ENCODE measurements around the gene TGFBI. TPM values are rescaled to one million over a fixed set of nuclear protein-coding genes. Genes with fewer than 3 reads are reported as not detected.

TGFBI gene
- total RNA-seq: 10 to 100 TPM in 2 of 4 donors, 1 to 10 TPM in 2; 7.3 to 63.5 (median 33.3) TPM

GRCh38 chr5:136028782-136029742, at the start of gene TGFBI:
Gene TGFBI, plus strand, starts transcription at chr5:136028988. Its CDS starts 68 bp downstream, at chr5:136029056.
- peak in 2 of 4 donors; percentile 30 to 50 for TF ChIP-seq POLR2A (IDR thresholded peaks at IDR 0.05)
- TF ChIP-seq CTCF (IDR thresholded peaks at IDR 0.05): no peak
- no peak for DNase-seq
- intact Hi-C loops (cut with DNase I): no loop called here
- H3K9me3 ChIP-seq: no peaks in the 10 kb centered on the region
- 21 to 28% methylated on average over 10 to 39 of the region's 68 CpGs for WGBS, 2 donors
- H3K4me3 ChIP-seq: peak within 1 kb of the TSS; percentile 23 to 63 (median 50)
- H3K27ac ChIP-seq: peak within 1 kb of the TSS; percentile 34 to 71 (median 54)
- peaks cover 30 to 99% (median 48%) of the 10 kb centered on the region in 3 donors for H3K4me1 ChIP-seq
- peaks cover 0 to 64% (median 0%) of the 10 kb centered on the region in 4 donors for H3K27me3 ChIP-seq
- no peaks in the 10 kb centered on the region for H3K36me3 ChIP-seq

- Histone ChIP-seq H3K27ac (no peak overlapping the region), H3K4me3 (no peak overlapping the region), H3K4me1 (peaks cover 0 to 4% (median under 1%) of the 10 kb centered on the region in 3 donors), H3K27me3 (peaks cover 0 to 36% (median 0%) of the 10 kb centered on the region in 4 donors), H3K9me3 (no peaks in the 10 kb centered on the region), H3K36me3 (no peaks in the 10 kb centered on the region)
- intact Hi-C loops (cut with DNase I): no loop called here
- no peak for DNase-seq
- WGBS, 2 donors: 78% methylated on average over 2 of the region's 2 CpGs
- no peak for TF ChIP-seq POLR2A (IDR thresholded peaks at IDR 0.05)
- TF ChIP-seq CTCF (IDR thresholded peaks at IDR 0.05): no peak
Observed at GRCh38 chr5:135978993-135979392, 49.8 kb upstream of the TGFBI start.

GRCh38 chr5:135979510-135979909, 49.3 kb upstream of the TGFBI start:
- peaks cover 0 to 4% (median 0%) of the 10 kb centered on the region in 3 donors for H3K4me1 ChIP-seq
- no peaks in the 10 kb centered on the region for H3K9me3 ChIP-seq
- H3K36me3 ChIP-seq: no peaks in the 10 kb centered on the region
- H3K27me3 ChIP-seq: peaks cover 0 to 34% (median 0%) of the 10 kb centered on the region in 4 donors
- H3K4me3 ChIP-seq: no peak overlapping the region
- TF ChIP-seq POLR2A (IDR thresholded peaks at IDR 0.05) (no peak), CTCF (IDR thresholded peaks at IDR 0.05) (no peak)
- no peak for DNase-seq
- H3K27ac ChIP-seq: no peak overlapping the region
- 29 to 55% methylated on average over 1 of the region's 1 CpG for WGBS, 2 donors
- intact Hi-C loops (cut with DNase I): no loop called here

- no peak overlapping the region for H3K27ac ChIP-seq
- no peak for TF ChIP-seq POLR2A (IDR thresholded peaks at IDR 0.05)
- no peak for TF ChIP-seq CTCF (IDR thresholded peaks at IDR 0.05)
- H3K9me3 ChIP-seq: no peaks in the 10 kb centered on the region
- WGBS, 2 donors: 56 to 68% methylated on average over 1 of the region's 1 CpG
- peaks cover 0 to 4% (median 0%) of the 10 kb centered on the region in 3 donors for H3K4me1 ChIP-seq
- H3K27me3 ChIP-seq: peaks cover 0 to 23% (median 0%) of the 10 kb centered on the region in 4 donors
- intact Hi-C loops (cut with DNase I): no loop called here
- no peak for DNase-seq
- no peak overlapping the region for H3K4me3 ChIP-seq
- H3K36me3 ChIP-seq: no peaks in the 10 kb centered on the region
Observed at GRCh38 chr5:135980620-135981019, 48.2 kb upstream of the TGFBI start.

GRCh38 chr5:135985951-135986350, 42.8 kb upstream of the TGFBI start:
- no peaks in the 10 kb centered on the region for H3K9me3 ChIP-seq
- H3K27me3 ChIP-seq: peaks cover 0 to 8% (median 0%) of the 10 kb centered on the region in 4 donors
- no peak overlapping the region for H3K27ac ChIP-seq
- no peaks in the 10 kb centered on the region for H3K36me3 ChIP-seq
- TF ChIP-seq CTCF (IDR thresholded peaks at IDR 0.05): no peak
- TF ChIP-seq POLR2A (IDR thresholded peaks at IDR 0.05): no peak
- DNase-seq: no peak
- 56 to 66% methylated on average over 1 of the region's 1 CpG for WGBS, 2 donors
- H3K4me1 ChIP-seq: peaks cover 0 to 9% (median 3%) of the 10 kb centered on the region in 3 donors
- H3K4me3 ChIP-seq: no peak overlapping the region
- intact Hi-C loops (cut with DNase I): no loop called here

All from esophagus squamous epithelium (tissue), 5 donors.